Calu3 (cell line): ENCODE measurements around the gene HPSE2. TPM values are rescaled to one million over a fixed set of nuclear protein-coding genes. Genes with fewer than 3 reads are reported as not detected.

Experiments used
- BruUV-seq: library from RNA; stranded (reverse); fragments of 400-500 nt; replicated peaks from 2 replicates; lab custom pipeline; 2021; lab: Mats Ljungman, UMichigan
- CTCF ChIA-PET: fragments of 300-600 bp; sonication (Branson Sonifier 250); formaldehyde crosslinking; loops from one replicate; lab custom pipeline; 2022; ENCODE audit warnings: antibody characterized with exemption; lab: Charles Lee
- DNase-seq: peaks from one replicate; pipeline ENCODE4 v3.0.0; 2022
- H3K27ac Mint-ChIP-seq: one replicate; pipeline ENCODE4 v1.8.0; 2022; ENCODE audit warnings: mixed read lengths; ENCODE audit not compliant: unreplicated experiment
- H3K27me3 Mint-ChIP-seq: one replicate; pipeline ENCODE4 v1.8.0; 2022; ENCODE audit warnings: mixed read lengths; ENCODE audit not compliant: unreplicated experiment
- H3K36me3 Mint-ChIP-seq: one replicate; pipeline ENCODE4 v1.8.0; 2022; ENCODE audit warnings: mild to moderate bottlenecking, moderate library complexity, mixed read lengths; ENCODE audit not compliant: insufficient read depth, unreplicated experiment
- H3K4me1 Mint-ChIP-seq: one replicate; pipeline ENCODE4 v1.8.0; 2022; ENCODE audit warnings: mild to moderate bottlenecking, low read depth, mixed read lengths; ENCODE audit not compliant: unreplicated experiment
- H3K4me3 Mint-ChIP-seq: one replicate; pipeline ENCODE4 v1.8.0; 2022; ENCODE audit warnings: mild to moderate bottlenecking, low read depth, moderate library complexity, mixed read lengths; ENCODE audit not compliant: unreplicated experiment
- H3K9me3 Mint-ChIP-seq: one replicate; pipeline ENCODE4 v1.8.0; 2022; ENCODE audit warnings: low read depth, mixed read lengths; ENCODE audit not compliant: unreplicated experiment
- intact Hi-C: fragments of 100-400 bp; cut with micrococcal nuclease; formaldehyde crosslinking; loops from one replicate; pipeline ENCODE4 v1.10.0; 2022; ENCODE audit not compliant: unreplicated experiment
- total RNA-seq: library from RNA; stranded (reverse); gene quantifications from 2 replicates; pipeline ENCODE4 v1.2.3, GENCODE V29; 2022
- TF ChIP-seq, protein P1 (sequence below): fragments of 200-600 bp; IDR thresholded peaks from one replicate; pipeline ENCODE4 v1.8.0; 2022; ENCODE audit warnings: antibody characterized with exemption; ENCODE audit not compliant: unreplicated experiment

Gene HPSE2
- total RNA-seq, 1 experiment from 2014 or later = not detected

DNA sequence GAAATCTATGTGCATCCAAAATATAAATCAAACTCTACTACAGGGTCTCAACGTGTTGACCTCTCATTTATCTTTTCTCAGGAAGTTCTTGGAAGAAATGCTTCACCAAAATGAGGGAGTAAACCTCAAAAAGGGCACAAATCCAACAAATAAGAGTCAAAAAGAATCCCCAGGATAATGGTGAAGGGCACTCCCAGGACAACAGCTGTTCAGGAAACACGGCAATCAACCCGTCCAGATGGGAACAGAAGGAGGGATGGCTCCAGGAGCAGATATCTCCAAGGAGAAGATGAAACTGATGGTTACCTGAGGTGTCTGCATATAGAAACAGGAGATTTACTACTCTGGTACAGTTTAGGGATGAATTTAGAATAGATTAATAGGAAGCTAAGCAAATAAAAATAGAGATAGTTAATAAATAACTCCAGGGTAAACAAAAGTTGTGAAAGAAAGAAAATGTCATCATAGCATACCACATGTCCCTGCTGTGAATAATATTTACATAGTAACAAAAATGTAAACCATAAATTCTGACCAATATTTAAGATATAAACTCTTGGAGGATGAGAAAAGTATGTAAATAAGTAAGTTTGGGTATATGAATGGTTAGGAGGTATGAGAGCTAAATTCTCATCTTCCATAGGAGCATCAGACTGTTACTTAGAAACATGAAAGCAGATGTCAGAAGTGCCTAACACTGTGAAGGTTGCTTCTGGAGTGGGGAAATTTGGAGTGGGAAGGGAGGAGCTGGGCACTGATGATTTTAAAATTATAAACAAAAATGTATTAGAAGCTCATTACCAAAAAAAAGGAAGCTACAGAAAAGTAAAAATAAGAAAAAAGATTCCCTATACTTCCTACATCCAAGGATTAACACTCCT lies 551.4 kb downstream of the HPSE2 start:
- intact Hi-C loops = no loop called here
- Mint-ChIP-seq H3K27me3 (peaks cover 14% of the 10 kb centered on the region), H3K4me3 (no peak overlapping the region), H3K4me1 (peaks cover 8% of the 10 kb centered on the region), H3K36me3 (no peaks in the 10 kb centered on the region), H3K9me3 (peaks cover 3% of the 10 kb centered on the region), H3K27ac (no peak overlapping the region)
- TF ChIP-seq, protein P1, sequence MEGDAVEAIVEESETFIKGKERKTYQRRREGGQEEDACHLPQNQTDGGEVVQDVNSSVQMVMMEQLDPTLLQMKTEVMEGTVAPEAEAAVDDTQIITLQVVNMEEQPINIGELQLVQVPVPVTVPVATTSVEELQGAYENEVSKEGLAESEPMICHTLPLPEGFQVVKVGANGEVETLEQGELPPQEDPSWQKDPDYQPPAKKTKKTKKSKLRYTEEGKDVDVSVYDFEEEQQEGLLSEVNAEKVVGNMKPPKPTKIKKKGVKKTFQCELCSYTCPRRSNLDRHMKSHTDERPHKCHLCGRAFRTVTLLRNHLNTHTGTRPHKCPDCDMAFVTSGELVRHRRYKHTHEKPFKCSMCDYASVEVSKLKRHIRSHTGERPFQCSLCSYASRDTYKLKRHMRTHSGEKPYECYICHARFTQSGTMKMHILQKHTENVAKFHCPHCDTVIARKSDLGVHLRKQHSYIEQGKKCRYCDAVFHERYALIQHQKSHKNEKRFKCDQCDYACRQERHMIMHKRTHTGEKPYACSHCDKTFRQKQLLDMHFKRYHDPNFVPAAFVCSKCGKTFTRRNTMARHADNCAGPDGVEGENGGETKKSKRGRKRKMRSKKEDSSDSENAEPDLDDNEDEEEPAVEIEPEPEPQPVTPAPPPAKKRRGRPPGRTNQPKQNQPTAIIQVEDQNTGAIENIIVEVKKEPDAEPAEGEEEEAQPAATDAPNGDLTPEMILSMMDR = no peak
- CTCF ChIA-PET = interaction anchor here (0.6 kb wide), 1 partner anchor 153 kb away, joined by 3 read pairs; no protein-coding TSS in a partner anchor
- no peak for DNase-seq
- BruUV-seq = no TSS peak

DNA sequence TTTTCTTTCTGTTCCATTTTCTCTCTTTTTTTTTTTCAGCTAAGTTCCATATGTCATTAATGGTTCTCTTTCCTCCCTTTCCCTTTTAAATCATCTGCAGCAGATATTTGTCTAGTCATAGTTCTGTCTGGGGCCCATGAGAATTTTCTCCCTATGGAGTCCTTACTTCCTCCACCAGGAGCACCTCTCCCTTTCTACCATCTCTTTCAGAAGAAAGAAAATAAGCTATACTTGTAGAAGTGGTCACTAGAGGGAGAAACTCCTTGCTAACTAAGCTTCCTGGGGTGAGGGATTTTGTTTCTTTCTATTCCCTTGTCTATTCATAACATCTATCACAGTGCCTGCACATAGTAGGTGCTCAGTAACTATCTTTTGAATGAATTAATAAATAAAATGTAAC lies 558.8 kb downstream of the HPSE2 start:
- CTCF ChIA-PET = interaction anchor here (1.0 kb wide), 1 partner anchor 210 kb away, joined by 3 read pairs; no protein-coding TSS in a partner anchor
- intact Hi-C loops = no loop called here
- DNase-seq = no peak
- Mint-ChIP-seq H3K27me3 (peaks cover 22% of the 10 kb centered on the region), H3K4me1 (no peaks in the 10 kb centered on the region), H3K27ac (no peak overlapping the region), H3K36me3 (no peaks in the 10 kb centered on the region), H3K9me3 (no peaks in the 10 kb centered on the region), H3K4me3 (no peak overlapping the region)
- TF ChIP-seq, protein P1 = no peak
- no TSS peak for BruUV-seq

DNA sequence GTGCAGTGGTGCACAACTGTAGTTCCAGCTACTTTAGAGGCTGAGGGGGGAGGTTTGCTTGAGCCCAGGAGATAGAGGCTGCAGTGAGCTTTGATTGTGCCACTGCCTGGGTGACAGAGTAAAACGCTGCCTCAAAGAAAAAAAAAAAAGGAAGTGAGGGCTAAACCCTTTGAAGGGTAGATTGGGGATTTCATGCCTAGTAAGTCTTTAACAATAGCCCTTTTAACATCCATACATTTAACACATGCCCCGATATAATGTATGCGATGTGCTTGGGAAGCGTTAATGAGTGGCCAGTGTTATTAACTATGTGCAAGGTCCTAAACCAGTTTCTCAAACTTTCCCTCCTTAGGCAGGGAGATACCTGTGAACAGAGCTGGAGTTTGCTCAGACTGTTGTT lies 559.8 kb downstream of the HPSE2 start:
- Mint-ChIP-seq H3K4me3 (no peak overlapping the region), H3K27ac (no peak overlapping the region), H3K27me3 (peaks cover 22% of the 10 kb centered on the region), H3K9me3 (no peaks in the 10 kb centered on the region), H3K36me3 (no peaks in the 10 kb centered on the region), H3K4me1 (no peaks in the 10 kb centered on the region)
- DNase-seq = no peak
- TF ChIP-seq, protein P1 = no peak
- no TSS peak for BruUV-seq
- intact Hi-C loops = no loop called here
- CTCF ChIA-PET = no interaction called here

DNA sequence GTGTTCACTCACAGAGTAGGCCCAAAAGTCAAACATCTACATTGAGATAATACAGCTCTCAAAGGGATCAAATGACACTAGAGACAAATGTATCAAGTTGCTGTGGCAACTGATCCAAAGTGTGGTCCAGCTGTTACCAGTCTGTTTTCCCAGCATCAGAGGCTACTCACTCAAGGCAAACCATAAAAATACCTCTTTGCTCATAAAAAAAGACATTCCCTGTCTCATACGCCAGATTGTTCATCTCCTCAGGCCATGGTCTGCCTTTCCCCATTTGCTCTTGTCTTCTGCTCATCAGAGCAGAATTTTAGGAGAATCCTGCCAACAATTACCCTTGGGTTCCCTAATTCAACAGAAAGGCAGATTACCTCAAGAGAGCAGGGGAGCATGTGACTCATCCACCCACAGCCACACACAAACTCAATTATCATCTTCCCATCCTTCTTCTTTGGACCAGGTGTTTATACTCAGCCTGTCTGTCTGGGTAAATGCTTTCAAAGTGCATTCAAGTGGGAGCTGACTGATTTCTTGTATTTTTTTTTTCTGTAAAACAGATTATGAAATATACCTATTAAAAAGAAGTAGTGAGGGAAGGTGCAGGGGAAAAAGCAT lies 562.4 kb downstream of the HPSE2 start:
- H3K4me1 Mint-ChIP-seq = no peaks in the 10 kb centered on the region
- H3K36me3 Mint-ChIP-seq = no peaks in the 10 kb centered on the region
- H3K27me3 Mint-ChIP-seq = peaks cover 35% of the 10 kb centered on the region
- TF ChIP-seq, protein P1 = no peak
- intact Hi-C loops = no loop called here
- CTCF ChIA-PET = no interaction called here
- no peak overlapping the region for H3K4me3 Mint-ChIP-seq
- H3K27ac Mint-ChIP-seq = no peak overlapping the region
- no peaks in the 10 kb centered on the region for H3K9me3 Mint-ChIP-seq
- DNase-seq = no peak
- no TSS peak for BruUV-seq
